GM19395 (cell line): ENCODE measurements around the gene COG3.

ENCODE experiments used
- ATAC-seq: cut with Tn5 transposase; IDR thresholded peaks from one replicate; pipeline ENCODE4 v1.9.1; 2021; ENCODE audit warnings: mild to moderate bottlenecking, moderate library complexity; ENCODE audit not compliant: unreplicated experiment

Gene COG3

GRCh38 chr13:45503658-45504057 is 38.9 kb downstream of the COG3 start:
- ATAC-seq, result no peak

GRCh38 chr13:45506811-45507210 is 42.1 kb downstream of the COG3 start:
- no peak for ATAC-seq

- no peak for ATAC-seq
These were observed 44.0 kb downstream of the COG3 start for GRCh38 chr13:45508776-45509175.

GRCh38 chr13:45510672-45511071 is 45.9 kb downstream of the COG3 start:
- no peak for ATAC-seq

- peak; percentile 60 for ATAC-seq
These were observed 46.8 kb downstream of the COG3 start for GRCh38 chr13:45511310-45512097.

GRCh38 chr13:45512098-45512496 is 47.4 kb downstream of the COG3 start:
- no peak for ATAC-seq

- ATAC-seq, result no peak
These were observed 52.0 kb downstream of the COG3 start for GRCh38 chr13:45516757-45517156.

- ATAC-seq, result no peak
These were observed 53.9 kb downstream of the COG3 start for GRCh38 chr13:45518525-45519245.

- no peak for ATAC-seq
These were observed 54.8 kb downstream of the COG3 start for GRCh38 chr13:45519493-45519892.

GRCh38 chr13:45521297-45521696 is 56.6 kb downstream of the COG3 start:
- ATAC-seq, result no peak

- ATAC-seq, result no peak
These were observed 57.8 kb downstream of the COG3 start for GRCh38 chr13:45522571-45522970.

GRCh38 chr13:45527699-45528462 is 63.1 kb downstream of the COG3 start:
- ATAC-seq, result no peak

GRCh38 chr13:45529758-45530157 is 65.0 kb downstream of the COG3 start:
- ATAC-seq, result no peak

GRCh38 chr13:45534604-45535003 is 69.9 kb downstream of the COG3 start:
- no peak for ATAC-seq

- no peak for ATAC-seq
These were observed 71.5 kb downstream of the COG3 start for GRCh38 chr13:45536224-45536623.

GRCh38 chr13:45537516-45537915 is 72.8 kb downstream of the COG3 start:
- no peak for ATAC-seq

- no peak for ATAC-seq
These were observed 73.6 kb downstream of the COG3 start for GRCh38 chr13:45538382-45538781.

GRCh38 chr13:45540195-45540594 is 75.5 kb downstream of the COG3 start:
- no peak for ATAC-seq

- no peak for ATAC-seq
These were observed 76.1 kb downstream of the COG3 start for GRCh38 chr13:45540864-45541263.

GRCh38 chr13:45541806-45542205 is 77.1 kb downstream of the COG3 start:
- ATAC-seq, result no peak

- no peak for ATAC-seq
These were observed 77.7 kb downstream of the COG3 start for GRCh38 chr13:45542391-45542790.

- ATAC-seq, result no peak
These were observed 78.1 kb downstream of the COG3 start for GRCh38 chr13:45542878-45543277.
